AG04450 (cell line): ENCODE data around the gene AFF1. TPM values are rescaled to one million over a fixed set of nuclear protein-coding genes. Genes with fewer than 3 reads are reported as not detected.

ENCODE experiments used
- CTCF ChIA-PET: fragments of 300-600, 350-600 bp; formaldehyde crosslinking; extraction: SDS; loops from one replicate; lab custom pipeline; 2022; ENCODE audit warnings: antibody characterized with exemption, inconsistent platforms; lab: Charles Lee
- POLR2A ChIA-PET: fragments of 350-600 bp; formaldehyde crosslinking; extraction: SDS; loops from one replicate; lab custom pipeline; 2021; ENCODE audit warnings: antibody characterized with exemption, inconsistent platforms; lab: Yijun Ruan, JAX
- DNase-seq: peaks from one replicate; pipeline ENCODE4 v3.0.0-alpha.2; 2011; ENCODE audit warnings: low read depth, low spot score
- H3K27ac ChIP-seq: one replicate; pipeline ENCODE4 v1.5.1; 2012; ENCODE audit warnings: low read depth, low read length, control low read depth
- H3K27me3 ChIP-seq: one replicate; pipeline ENCODE4 v1.6.0; 2012; ENCODE audit warnings: low read length; ENCODE audit not compliant: control insufficient read depth, insufficient read depth
- H3K4me3 ChIP-seq: 2 replicates; pipeline ENCODE4 v1.5.1; 2011; ENCODE audit warnings: mild to moderate bottlenecking, low read depth, low read length, control low read depth
- H3K9me3 ChIP-seq: 2 replicates; pipeline ENCODE4 v1.5.1; 2012; ENCODE audit warnings: low read length; ENCODE audit not compliant: control insufficient read depth, insufficient read depth
- polyA plus RNA-seq: library from polyadenylated mRNA; depleted of rRNA; stranded (reverse); fragments of >200 nt; gene quantifications from 2 replicates; pipeline ENCODE4 v1.2.3, GENCODE V29; 2011
- TF ChIP-seq, protein P1 (sequence below): IDR thresholded peaks from 2 replicates; pipeline ENCODE4 v1.5.1; 2011; ENCODE audit warnings: low read depth, low read length, control low read depth, inconsistent platforms

The AFF1 gene
- polyA plus RNA-seq, 1 experiment: 17.2 TPM

DNA sequence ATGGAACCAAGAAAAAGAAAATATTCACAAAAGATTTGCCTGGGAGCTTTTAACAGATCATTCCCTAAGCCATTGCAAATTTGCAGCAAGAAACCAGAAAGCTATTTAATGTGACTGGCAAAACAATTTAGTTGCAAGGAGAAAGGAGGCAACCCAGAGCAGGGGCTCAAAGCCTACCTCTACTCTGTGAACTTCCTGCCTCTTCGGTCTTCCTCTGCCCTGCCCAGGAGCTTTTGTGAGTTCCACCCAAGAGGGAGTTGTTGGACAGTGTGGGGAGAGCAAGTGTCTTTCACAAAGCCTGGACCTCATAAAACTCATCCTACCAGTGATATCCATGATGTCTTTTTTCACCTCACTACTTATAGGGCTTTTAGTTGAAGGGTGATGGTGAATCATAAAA is 107.4 kb downstream of the AFF1 start:
- Histone ChIP-seq H3K4me3 (no peak overlapping the region), H3K9me3 (no peaks in the 10 kb centered on the region), H3K27ac (no peak overlapping the region), H3K27me3 (no peaks in the 10 kb centered on the region)
- TF ChIP-seq, protein P1, sequence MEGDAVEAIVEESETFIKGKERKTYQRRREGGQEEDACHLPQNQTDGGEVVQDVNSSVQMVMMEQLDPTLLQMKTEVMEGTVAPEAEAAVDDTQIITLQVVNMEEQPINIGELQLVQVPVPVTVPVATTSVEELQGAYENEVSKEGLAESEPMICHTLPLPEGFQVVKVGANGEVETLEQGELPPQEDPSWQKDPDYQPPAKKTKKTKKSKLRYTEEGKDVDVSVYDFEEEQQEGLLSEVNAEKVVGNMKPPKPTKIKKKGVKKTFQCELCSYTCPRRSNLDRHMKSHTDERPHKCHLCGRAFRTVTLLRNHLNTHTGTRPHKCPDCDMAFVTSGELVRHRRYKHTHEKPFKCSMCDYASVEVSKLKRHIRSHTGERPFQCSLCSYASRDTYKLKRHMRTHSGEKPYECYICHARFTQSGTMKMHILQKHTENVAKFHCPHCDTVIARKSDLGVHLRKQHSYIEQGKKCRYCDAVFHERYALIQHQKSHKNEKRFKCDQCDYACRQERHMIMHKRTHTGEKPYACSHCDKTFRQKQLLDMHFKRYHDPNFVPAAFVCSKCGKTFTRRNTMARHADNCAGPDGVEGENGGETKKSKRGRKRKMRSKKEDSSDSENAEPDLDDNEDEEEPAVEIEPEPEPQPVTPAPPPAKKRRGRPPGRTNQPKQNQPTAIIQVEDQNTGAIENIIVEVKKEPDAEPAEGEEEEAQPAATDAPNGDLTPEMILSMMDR: no peak
- POLR2A ChIA-PET: no interaction called here
- DNase-seq: no peak
- CTCF ChIA-PET: no interaction called here

DNA sequence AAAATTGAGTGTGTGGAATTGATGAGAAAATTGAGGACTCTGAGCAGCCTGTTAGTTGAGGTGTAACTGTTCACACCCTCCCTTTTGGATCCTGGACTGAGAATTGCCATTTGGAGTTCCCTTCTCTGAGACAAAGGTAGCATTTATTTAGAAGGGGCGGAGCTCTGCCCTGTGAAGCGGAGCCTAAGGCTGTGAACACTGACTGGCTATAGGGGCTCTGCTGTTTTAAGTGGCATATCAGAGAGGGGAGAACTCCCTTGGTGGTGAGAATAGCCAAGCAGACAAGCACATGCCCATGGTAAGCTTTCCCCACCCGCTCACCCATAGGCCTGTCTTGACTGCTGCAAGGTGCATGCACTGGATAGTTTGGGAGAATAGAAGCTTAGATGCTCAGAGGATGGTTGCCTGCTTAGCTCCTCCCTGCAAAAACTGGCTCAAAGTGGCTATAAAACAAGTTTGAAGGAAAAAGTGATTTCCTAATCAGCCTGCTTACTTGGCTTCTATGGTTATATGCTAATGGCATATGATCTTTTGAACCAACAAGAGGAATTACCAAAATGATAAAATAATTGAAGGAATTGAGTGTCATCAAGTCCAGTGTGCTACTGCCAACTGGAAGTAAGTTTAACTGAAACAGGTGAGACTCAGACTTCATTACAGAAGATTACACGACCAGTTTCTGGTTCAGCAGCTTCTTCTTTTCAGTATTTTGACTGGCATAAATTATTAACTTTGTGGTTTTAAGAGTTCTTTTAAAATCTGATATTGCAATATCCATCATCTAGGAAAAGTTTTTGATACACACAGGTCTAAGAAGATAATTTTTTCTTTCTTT is 108.4 kb downstream of the AFF1 start:
- Histone ChIP-seq H3K9me3 (no peaks in the 10 kb centered on the region), H3K4me3 (no peak overlapping the region), H3K27me3 (no peaks in the 10 kb centered on the region), H3K27ac (no peak overlapping the region)
- CTCF ChIA-PET: no interaction called here
- TF ChIP-seq, protein P1: no peak
- DNase-seq: no peak
- POLR2A ChIA-PET: no interaction called here

DNA sequence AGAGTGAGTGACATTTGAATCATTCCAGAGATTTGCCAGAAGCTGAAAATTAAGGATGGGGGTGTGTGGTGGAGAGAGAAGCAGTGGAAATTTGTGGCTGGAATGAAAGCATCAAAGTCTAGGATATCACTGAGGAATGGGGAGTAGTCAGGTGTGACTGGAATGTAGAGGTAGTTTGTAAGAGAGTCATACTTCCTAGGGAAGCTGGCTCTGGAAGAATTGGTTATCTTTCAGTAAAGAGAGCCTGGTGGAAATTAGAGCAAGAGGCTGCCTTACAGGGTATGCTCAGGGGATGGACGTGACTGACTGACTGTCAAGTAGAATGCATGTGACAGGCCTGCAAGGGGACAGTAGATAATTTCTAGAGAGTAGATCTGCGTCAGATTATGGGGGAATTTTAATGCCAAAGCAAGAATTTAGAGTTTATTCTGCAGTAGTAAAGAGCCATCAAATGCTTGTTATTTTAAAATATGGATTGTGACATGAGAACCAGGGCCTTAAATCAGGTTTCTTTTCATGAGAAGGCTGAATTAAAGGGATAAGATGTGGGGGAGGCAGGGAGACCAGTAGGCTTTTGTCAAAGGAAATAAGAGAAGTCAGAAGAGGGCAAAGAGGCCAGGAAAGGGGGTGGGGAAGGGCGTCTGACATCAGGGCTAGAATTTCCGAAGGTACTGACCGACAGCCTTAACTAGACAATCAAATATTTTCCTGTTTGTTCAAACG is 109.9 kb downstream of the AFF1 start:
- DNase-seq: no peak
- H3K4me3 ChIP-seq: no peak overlapping the region
- no peaks in the 10 kb centered on the region for H3K27me3 ChIP-seq
- ChIA-PET POLR2A (no interaction called here), CTCF (interaction anchor here (0.8 kb wide), 1 partner anchor 14 kb away, joined by 3 read pairs; no protein-coding TSS in a partner anchor)
- TF ChIP-seq, protein P1: no peak
- no peak overlapping the region for H3K27ac ChIP-seq
- H3K9me3 ChIP-seq: no peaks in the 10 kb centered on the region

DNA sequence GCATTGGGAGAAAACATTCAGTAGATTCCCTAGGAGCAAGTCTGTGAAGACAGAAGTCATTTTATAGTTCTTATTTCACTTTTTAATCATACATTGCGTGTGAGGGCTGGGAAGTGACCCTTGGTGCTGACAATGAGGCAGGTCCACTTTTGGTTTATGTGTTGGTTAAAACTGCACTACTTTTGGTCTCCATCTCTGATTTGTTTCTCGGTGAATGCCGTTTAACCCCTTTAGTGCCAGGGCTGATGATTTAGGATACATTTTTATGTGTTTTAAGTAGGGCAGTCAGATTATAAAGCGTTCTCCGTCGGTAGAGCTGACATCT is 110.4 kb downstream of the AFF1 start:
- Histone ChIP-seq H3K4me3 (no peak overlapping the region), H3K27me3 (no peaks in the 10 kb centered on the region), H3K9me3 (no peaks in the 10 kb centered on the region), H3K27ac (no peak overlapping the region)
- ChIA-PET POLR2A (no interaction called here), CTCF (no interaction called here)
- TF ChIP-seq, protein P1: no peak
- DNase-seq: no peak

DNA sequence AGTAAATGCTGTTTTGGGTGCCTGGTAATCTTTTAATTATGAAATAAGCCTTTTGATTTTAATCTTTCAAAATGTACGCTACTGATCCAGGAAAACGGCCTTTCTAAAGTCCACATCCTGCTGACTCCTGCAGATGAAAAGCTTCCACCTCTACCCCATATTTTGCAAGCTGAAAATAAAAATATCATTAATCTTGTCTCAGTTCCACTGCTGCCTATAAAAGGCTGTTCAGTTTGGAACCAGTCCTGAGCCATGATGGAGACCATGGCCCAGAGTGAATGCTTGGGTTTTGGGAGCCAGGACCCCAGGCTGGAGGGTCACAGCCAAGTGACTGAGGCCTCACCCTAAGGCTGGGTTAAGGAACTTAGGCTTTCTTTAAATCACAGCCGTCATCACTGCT is 110.8 kb downstream of the AFF1 start:
- no peak overlapping the region for H3K4me3 ChIP-seq
- ChIA-PET CTCF (no interaction called here), POLR2A (no interaction called here)
- DNase-seq: no peak
- no peaks in the 10 kb centered on the region for H3K27me3 ChIP-seq
- no peak overlapping the region for H3K27ac ChIP-seq
- H3K9me3 ChIP-seq: no peaks in the 10 kb centered on the region
- TF ChIP-seq, protein P1: no peak
